ENCODE data around the gene ALK.

ALK gene

GRCh38 chr2:29561181-29561580 is 360.2 kb downstream of the ALK start:
- Histone ChIP-seq H3K27me3 (ENCODE audit: control insufficient read depth, insufficient read depth, low read length) (no peaks in the 10 kb centered on the region), H3K9ac (ENCODE audit: low read depth, low read length) (no peak overlapping the region), H3K4me1 (ENCODE audit: control insufficient read depth, insufficient read depth, low read length) (no peaks in the 10 kb centered on the region), H3K9me3 (ENCODE audit: control insufficient read depth, insufficient read depth, low read length) (no peaks in the 10 kb centered on the region), H3K4me3 (ENCODE audit: low read depth, low read length) (no peak overlapping the region), H3K36me3 (ENCODE audit: control insufficient read depth, insufficient read depth, low read length) (no peaks in the 10 kb centered on the region)

- no peaks in the 10 kb centered on the region for H3K4me1 ChIP-seq (ENCODE audit: control insufficient read depth, insufficient read depth, low read length)
- H3K9me3 ChIP-seq (ENCODE audit: control insufficient read depth, insufficient read depth, low read length), result no peaks in the 10 kb centered on the region
- H3K36me3 ChIP-seq (ENCODE audit: control insufficient read depth, insufficient read depth, low read length), result no peaks in the 10 kb centered on the region
- no peak overlapping the region for H3K4me3 ChIP-seq (ENCODE audit: low read depth, low read length)
- H3K9ac ChIP-seq (ENCODE audit: low read depth, low read length), result no peak overlapping the region
- H3K27me3 ChIP-seq (ENCODE audit: control insufficient read depth, insufficient read depth, low read length), result no peaks in the 10 kb centered on the region
Observed at GRCh38 chr2:29560566-29560965, 360.8 kb downstream of the ALK start.

- no peaks in the 10 kb centered on the region for H3K27me3 ChIP-seq (ENCODE audit: control insufficient read depth, insufficient read depth, low read length)
Observed at GRCh38 chr2:29560030-29560429, 361.4 kb downstream of the ALK start.

GRCh38 chr2:29559578-29559977 is 361.8 kb downstream of the ALK start:
- Histone ChIP-seq H3K4me1 (ENCODE audit: control insufficient read depth, insufficient read depth, low read length) (no peaks in the 10 kb centered on the region), H3K9me3 (ENCODE audit: control insufficient read depth, insufficient read depth, low read length) (no peaks in the 10 kb centered on the region), H3K27me3 (ENCODE audit: control insufficient read depth, insufficient read depth, low read length) (no peaks in the 10 kb centered on the region), H3K36me3 (ENCODE audit: control insufficient read depth, insufficient read depth, low read length) (no peaks in the 10 kb centered on the region), H3K4me3 (ENCODE audit: low read depth, low read length) (no peak overlapping the region), H3K9ac (ENCODE audit: low read depth, low read length) (no peak overlapping the region)

More at GRCh38 chr2:29560030-29560429, 361.4 kb downstream of the ALK start:
- Histone ChIP-seq H3K4me1 (ENCODE audit: control insufficient read depth, insufficient read depth, low read length) (no peaks in the 10 kb centered on the region), H3K4me3 (ENCODE audit: low read depth, low read length) (no peak overlapping the region), H3K9me3 (ENCODE audit: control insufficient read depth, insufficient read depth, low read length) (no peaks in the 10 kb centered on the region), H3K36me3 (ENCODE audit: control insufficient read depth, insufficient read depth, low read length) (no peaks in the 10 kb centered on the region), H3K9ac (ENCODE audit: low read depth, low read length) (no peak overlapping the region)

- no peak overlapping the region for H3K9ac ChIP-seq (ENCODE audit: low read depth, low read length)
- H3K36me3 ChIP-seq (ENCODE audit: control insufficient read depth, insufficient read depth, low read length), result no peaks in the 10 kb centered on the region
- H3K27me3 ChIP-seq (ENCODE audit: control insufficient read depth, insufficient read depth, low read length), result no peaks in the 10 kb centered on the region
- H3K4me3 ChIP-seq (ENCODE audit: low read depth, low read length), result no peak overlapping the region
- peaks cover 2% of the 10 kb centered on the region for H3K4me1 ChIP-seq (ENCODE audit: control insufficient read depth, insufficient read depth, low read length)
- H3K9me3 ChIP-seq (ENCODE audit: control insufficient read depth, insufficient read depth, low read length), result no peaks in the 10 kb centered on the region
Observed at GRCh38 chr2:29558097-29558496, 363.3 kb downstream of the ALK start.

GRCh38 chr2:29557268-29557667 is 364.1 kb downstream of the ALK start:
- Histone ChIP-seq H3K9ac (ENCODE audit: low read depth, low read length) (no peak overlapping the region), H3K27me3 (ENCODE audit: control insufficient read depth, insufficient read depth, low read length) (no peaks in the 10 kb centered on the region), H3K36me3 (ENCODE audit: control insufficient read depth, insufficient read depth, low read length) (no peaks in the 10 kb centered on the region), H3K9me3 (ENCODE audit: control insufficient read depth, insufficient read depth, low read length) (no peaks in the 10 kb centered on the region), H3K4me3 (ENCODE audit: low read depth, low read length) (no peak overlapping the region), H3K4me1 (ENCODE audit: control insufficient read depth, insufficient read depth, low read length) (peaks cover 2% of the 10 kb centered on the region)

GRCh38 chr2:29549069-29549380 is 372.4 kb downstream of the ALK start:
- no peaks in the 10 kb centered on the region for H3K27me3 ChIP-seq (ENCODE audit: control insufficient read depth, insufficient read depth, low read length)
- no peak overlapping the region for H3K9ac ChIP-seq (ENCODE audit: low read depth, low read length)
- H3K4me3 ChIP-seq (ENCODE audit: low read depth, low read length), result no peak overlapping the region
- H3K36me3 ChIP-seq (ENCODE audit: control insufficient read depth, insufficient read depth, low read length), result no peaks in the 10 kb centered on the region
- H3K4me1 ChIP-seq (ENCODE audit: control insufficient read depth, insufficient read depth, low read length), result no peaks in the 10 kb centered on the region
- no peaks in the 10 kb centered on the region for H3K9me3 ChIP-seq (ENCODE audit: control insufficient read depth, insufficient read depth, low read length)

- Histone ChIP-seq H3K9me3 (ENCODE audit: control insufficient read depth, insufficient read depth, low read length) (no peaks in the 10 kb centered on the region), H3K4me3 (ENCODE audit: low read depth, low read length) (no peak overlapping the region), H3K36me3 (ENCODE audit: control insufficient read depth, insufficient read depth, low read length) (no peaks in the 10 kb centered on the region), H3K9ac (ENCODE audit: low read depth, low read length) (no peak overlapping the region), H3K27me3 (ENCODE audit: control insufficient read depth, insufficient read depth, low read length) (no peaks in the 10 kb centered on the region), H3K4me1 (ENCODE audit: control insufficient read depth, insufficient read depth, low read length) (no peaks in the 10 kb centered on the region)
Observed at GRCh38 chr2:29544917-29545316, 376.5 kb downstream of the ALK start.

- Histone ChIP-seq H3K9me3 (ENCODE audit: control insufficient read depth, insufficient read depth, low read length) (no peaks in the 10 kb centered on the region), H3K4me1 (ENCODE audit: control insufficient read depth, insufficient read depth, low read length) (no peaks in the 10 kb centered on the region), H3K36me3 (ENCODE audit: control insufficient read depth, insufficient read depth, low read length) (no peaks in the 10 kb centered on the region), H3K9ac (ENCODE audit: low read depth, low read length) (no peak overlapping the region), H3K4me3 (ENCODE audit: low read depth, low read length) (no peak overlapping the region), H3K27me3 (ENCODE audit: control insufficient read depth, insufficient read depth, low read length) (no peaks in the 10 kb centered on the region)
Observed at GRCh38 chr2:29544031-29544430, 377.4 kb downstream of the ALK start.

GRCh38 chr2:29535188-29535587 is 386.2 kb downstream of the ALK start:
- Histone ChIP-seq H3K27me3 (ENCODE audit: control insufficient read depth, insufficient read depth, low read length) (no peaks in the 10 kb centered on the region), H3K4me1 (ENCODE audit: control insufficient read depth, insufficient read depth, low read length) (no peaks in the 10 kb centered on the region), H3K4me3 (ENCODE audit: low read depth, low read length) (no peak overlapping the region), H3K9ac (ENCODE audit: low read depth, low read length) (no peak overlapping the region), H3K9me3 (ENCODE audit: control insufficient read depth, insufficient read depth, low read length) (no peaks in the 10 kb centered on the region), H3K36me3 (ENCODE audit: control insufficient read depth, insufficient read depth, low read length) (no peaks in the 10 kb centered on the region)

GRCh38 chr2:29532436-29532835 is 388.9 kb downstream of the ALK start:
- Histone ChIP-seq H3K4me3 (ENCODE audit: low read depth, low read length) (no peak overlapping the region), H3K4me1 (ENCODE audit: control insufficient read depth, insufficient read depth, low read length) (no peaks in the 10 kb centered on the region), H3K9me3 (ENCODE audit: control insufficient read depth, insufficient read depth, low read length) (no peaks in the 10 kb centered on the region), H3K9ac (ENCODE audit: low read depth, low read length) (no peak overlapping the region), H3K36me3 (ENCODE audit: control insufficient read depth, insufficient read depth, low read length) (no peaks in the 10 kb centered on the region), H3K27me3 (ENCODE audit: control insufficient read depth, insufficient read depth, low read length) (no peaks in the 10 kb centered on the region)

- no peak overlapping the region for H3K4me3 ChIP-seq (ENCODE audit: low read depth, low read length)
- H3K36me3 ChIP-seq (ENCODE audit: control insufficient read depth, insufficient read depth, low read length), result no peaks in the 10 kb centered on the region
- H3K9me3 ChIP-seq (ENCODE audit: control insufficient read depth, insufficient read depth, low read length), result no peaks in the 10 kb centered on the region
- H3K4me1 ChIP-seq (ENCODE audit: control insufficient read depth, insufficient read depth, low read length), result no peaks in the 10 kb centered on the region
- H3K27me3 ChIP-seq (ENCODE audit: control insufficient read depth, insufficient read depth, low read length), result no peaks in the 10 kb centered on the region
- H3K9ac ChIP-seq (ENCODE audit: low read depth, low read length), result no peak overlapping the region
Observed at GRCh38 chr2:29531626-29532025, 389.8 kb downstream of the ALK start.

- Histone ChIP-seq H3K4me3 (ENCODE audit: low read depth, low read length) (no peak overlapping the region), H3K9me3 (ENCODE audit: control insufficient read depth, insufficient read depth, low read length) (no peaks in the 10 kb centered on the region), H3K36me3 (ENCODE audit: control insufficient read depth, insufficient read depth, low read length) (no peaks in the 10 kb centered on the region), H3K27me3 (ENCODE audit: control insufficient read depth, insufficient read depth, low read length) (no peaks in the 10 kb centered on the region), H3K9ac (ENCODE audit: low read depth, low read length) (no peak overlapping the region), H3K4me1 (ENCODE audit: control insufficient read depth, insufficient read depth, low read length) (no peaks in the 10 kb centered on the region)
Observed at GRCh38 chr2:29530281-29530680, 391.1 kb downstream of the ALK start.

Measured in iPS-15b (cell line).